ENCODE results near the gene SPRR5. TPM values are rescaled to one million over a fixed set of nuclear protein-coding genes. Genes with fewer than 3 reads are reported as not detected.

Gene SPRR5
- total RNA-seq, 4 donors from 2014 or later = not detected

- H3K4me3 ChIP-seq = no peak overlapping the region
- H3K36me3 ChIP-seq = no peaks in the 10 kb centered on the region
- intact Hi-C loops (cut with DNase I; ENCODE audit: low total_unique reads) = no loop called here
- no peaks in the 10 kb centered on the region for H3K9me3 ChIP-seq
- TF ChIP-seq, protein P1, sequence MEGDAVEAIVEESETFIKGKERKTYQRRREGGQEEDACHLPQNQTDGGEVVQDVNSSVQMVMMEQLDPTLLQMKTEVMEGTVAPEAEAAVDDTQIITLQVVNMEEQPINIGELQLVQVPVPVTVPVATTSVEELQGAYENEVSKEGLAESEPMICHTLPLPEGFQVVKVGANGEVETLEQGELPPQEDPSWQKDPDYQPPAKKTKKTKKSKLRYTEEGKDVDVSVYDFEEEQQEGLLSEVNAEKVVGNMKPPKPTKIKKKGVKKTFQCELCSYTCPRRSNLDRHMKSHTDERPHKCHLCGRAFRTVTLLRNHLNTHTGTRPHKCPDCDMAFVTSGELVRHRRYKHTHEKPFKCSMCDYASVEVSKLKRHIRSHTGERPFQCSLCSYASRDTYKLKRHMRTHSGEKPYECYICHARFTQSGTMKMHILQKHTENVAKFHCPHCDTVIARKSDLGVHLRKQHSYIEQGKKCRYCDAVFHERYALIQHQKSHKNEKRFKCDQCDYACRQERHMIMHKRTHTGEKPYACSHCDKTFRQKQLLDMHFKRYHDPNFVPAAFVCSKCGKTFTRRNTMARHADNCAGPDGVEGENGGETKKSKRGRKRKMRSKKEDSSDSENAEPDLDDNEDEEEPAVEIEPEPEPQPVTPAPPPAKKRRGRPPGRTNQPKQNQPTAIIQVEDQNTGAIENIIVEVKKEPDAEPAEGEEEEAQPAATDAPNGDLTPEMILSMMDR (IDR thresholded peaks at IDR 0.05) = no peak
- no peak for TF ChIP-seq POLR2A (IDR thresholded peaks at IDR 0.05)
- no peaks in the 10 kb centered on the region for H3K4me1 ChIP-seq
- no peak overlapping the region for H3K27ac ChIP-seq
- DNase-seq = no peak
- no peaks in the 10 kb centered on the region for H3K27me3 ChIP-seq
Observed at GRCh38 chr1:152954436-152954835, 7.4 kb downstream of the SPRR5 start.

DNA sequence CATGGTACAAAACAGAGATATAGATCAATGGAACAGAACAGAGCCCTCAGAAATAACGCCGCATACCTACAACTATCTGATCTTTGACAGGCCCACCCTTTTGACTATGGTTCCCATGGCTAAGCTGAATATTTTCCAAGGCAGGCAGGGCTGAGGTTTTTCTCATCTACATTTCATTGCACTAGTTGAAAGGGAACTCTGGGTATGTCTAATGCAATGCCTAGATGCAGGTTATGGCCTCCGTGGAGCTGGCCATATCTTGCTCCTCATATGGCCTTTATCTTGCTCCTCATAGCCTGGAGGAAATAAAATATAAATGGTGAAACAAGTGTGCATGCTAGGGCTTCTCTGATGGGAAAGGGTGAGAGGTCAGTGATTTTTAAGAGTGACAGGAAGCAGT lies 10.6 kb downstream of the SPRR5 start:
- H3K4me3 ChIP-seq = no peak overlapping the region
- intact Hi-C loops (cut with DNase I; ENCODE audit: low total_unique reads) = no loop called here
- H3K27ac ChIP-seq = no peak overlapping the region
- no peak for DNase-seq
- no peaks in the 10 kb centered on the region for H3K27me3 ChIP-seq
- no peak for TF ChIP-seq POLR2A (IDR thresholded peaks at IDR 0.05)
- TF ChIP-seq, protein P1 (IDR thresholded peaks at IDR 0.05) = no peak
- H3K9me3 ChIP-seq = no peaks in the 10 kb centered on the region
- H3K36me3 ChIP-seq = no peaks in the 10 kb centered on the region
- H3K4me1 ChIP-seq = no peaks in the 10 kb centered on the region

- Histone ChIP-seq H3K4me3 (no peak overlapping the region), H3K27ac (no peak overlapping the region), H3K27me3 (no peaks in the 10 kb centered on the region), H3K9me3 (no peaks in the 10 kb centered on the region), H3K4me1 (no peaks in the 10 kb centered on the region), H3K36me3 (no peaks in the 10 kb centered on the region)
- no peak for DNase-seq
- TF ChIP-seq, protein P1 (IDR thresholded peaks at IDR 0.05) = no peak
- no peak for TF ChIP-seq POLR2A (IDR thresholded peaks at IDR 0.05)
- intact Hi-C loops (cut with DNase I; ENCODE audit: low total_unique reads) = no loop called here
Observed at GRCh38 chr1:152959273-152959672, 12.3 kb downstream of the SPRR5 start.

DNA sequence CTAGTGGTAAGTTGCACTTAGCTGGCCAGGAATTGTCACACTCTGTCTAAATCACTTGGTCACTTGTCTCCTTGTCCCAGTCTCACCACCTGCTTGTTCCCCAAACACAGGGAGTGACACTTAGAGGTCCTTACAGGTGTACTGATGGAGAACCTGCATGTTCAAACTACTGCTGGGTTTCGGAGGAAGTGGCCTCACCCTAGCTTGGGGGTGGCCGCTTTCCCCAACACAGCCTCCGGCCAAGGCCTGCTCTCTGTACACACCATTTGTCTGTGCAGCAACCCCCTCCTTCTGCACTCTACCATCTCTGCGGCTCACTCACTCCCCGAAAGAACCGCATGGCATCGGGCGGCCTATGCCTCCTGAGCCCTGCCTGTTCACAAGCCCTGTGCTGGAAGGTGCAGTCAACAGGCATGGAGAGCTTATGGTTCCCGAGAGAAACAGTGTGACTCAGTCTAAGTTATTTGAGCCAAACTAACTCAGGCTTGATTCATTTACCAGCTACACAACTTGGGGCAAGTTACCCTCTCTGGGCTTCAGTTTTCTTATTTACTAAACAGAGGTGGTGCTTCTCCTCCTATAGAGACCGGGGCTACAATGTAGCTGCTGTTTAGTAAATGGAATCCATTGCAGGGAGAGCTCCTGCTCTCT lies 12.9 kb downstream of the SPRR5 start:
- H3K27me3 ChIP-seq = no peaks in the 10 kb centered on the region
- DNase-seq = no peak
- intact Hi-C loops (cut with DNase I; ENCODE audit: low total_unique reads) = no loop called here
- no peak for TF ChIP-seq POLR2A (IDR thresholded peaks at IDR 0.05)
- H3K9me3 ChIP-seq = no peaks in the 10 kb centered on the region
- no peaks in the 10 kb centered on the region for H3K4me1 ChIP-seq
- no peak overlapping the region for H3K4me3 ChIP-seq
- H3K27ac ChIP-seq = no peak overlapping the region
- H3K36me3 ChIP-seq = no peaks in the 10 kb centered on the region

GRCh38 chr1:152960452-152961044 lies 13.5 kb downstream of the SPRR5 start:
- H3K4me3 ChIP-seq = no peak overlapping the region
- no peaks in the 10 kb centered on the region for H3K9me3 ChIP-seq
- H3K4me1 ChIP-seq = no peaks in the 10 kb centered on the region
- DNase-seq = no peak
- intact Hi-C loops (cut with DNase I; ENCODE audit: low total_unique reads) = no loop called here
- no peak for TF ChIP-seq POLR2A (IDR thresholded peaks at IDR 0.05)
- TF ChIP-seq, protein P1 (IDR thresholded peaks at IDR 0.05) = no peak
- H3K27ac ChIP-seq = no peak overlapping the region
- no peaks in the 10 kb centered on the region for H3K36me3 ChIP-seq
- no peaks in the 10 kb centered on the region for H3K27me3 ChIP-seq

Measured in uterus (tissue), 4 donors.